T47D (cell line): Measurements from ENCODE around the gene MEG3.
"Not testable (repeated sequence)": the region's sequence is repeated elsewhere in the genome, so short reads cannot be mapped to it uniquely, and the experiment has no call there.

ENCODE experiments used
- DNase-seq, 2 experiments: peaks; one replicate each; pipeline versions ENCODE4 v3.0.0 to v3.0.0-alpha.2; 2011 to 2012; ENCODE audit warnings: low read depth in 1 of 2, low spot score in 1 of 2
- JUND ChIP-seq: IDR thresholded peaks from 2 replicates; pipeline ENCODE4 v1.6.1; 2012; ENCODE audit warnings: low read depth
- in situ Hi-C: cut with HindIII; loops from 2 replicates; pipeline ENCODE4 v1.10.0; 2016; ENCODE audit warnings: low sequenced_read_pairs, low pct_unique_long_range_greater_than_20kb

MEG3 gene

DNA sequence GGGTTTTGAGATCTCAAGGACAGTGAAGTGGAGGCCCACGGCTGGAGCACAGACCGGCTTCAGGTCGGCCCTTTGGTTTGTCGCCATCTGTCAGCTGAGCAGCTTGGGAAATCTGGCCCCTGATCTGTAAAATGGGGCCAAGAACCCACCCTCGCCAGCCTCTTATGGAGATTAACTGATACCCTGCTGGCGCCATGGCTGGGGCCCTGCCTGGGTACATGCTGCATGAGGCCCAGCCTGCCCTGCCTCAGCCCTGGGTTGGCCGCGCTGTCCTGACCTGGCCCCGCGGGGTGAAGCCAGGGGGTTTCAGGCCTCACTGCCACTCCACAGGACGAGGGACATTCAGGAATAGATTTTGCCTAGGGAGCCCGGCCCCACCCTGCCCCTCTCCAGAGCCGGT lies 33.9 kb upstream of the MEG3 start:
- in situ Hi-C loops = no loop called here
- no peak for TF ChIP-seq JUND
- DNase-seq = no peak

DNA sequence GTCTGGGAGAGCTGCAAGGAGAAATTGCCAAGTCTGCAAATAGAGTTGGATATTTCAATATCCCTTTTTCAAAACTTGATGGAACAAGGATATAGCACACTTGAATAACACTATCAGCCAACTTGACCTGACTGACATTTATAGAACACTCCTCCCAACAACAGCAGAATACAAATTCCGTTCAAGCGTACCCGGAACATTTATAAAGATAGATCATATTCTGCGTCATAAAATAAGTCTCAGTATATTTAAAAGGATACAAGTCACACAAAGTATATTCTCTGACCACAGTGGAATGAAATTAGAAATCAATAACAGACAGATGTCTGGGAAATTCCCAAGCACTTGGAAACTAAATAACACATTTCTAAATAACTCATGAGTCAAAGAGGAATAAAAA lies 29.0 kb upstream of the MEG3 start:
- TF ChIP-seq JUND = no peak

DNA sequence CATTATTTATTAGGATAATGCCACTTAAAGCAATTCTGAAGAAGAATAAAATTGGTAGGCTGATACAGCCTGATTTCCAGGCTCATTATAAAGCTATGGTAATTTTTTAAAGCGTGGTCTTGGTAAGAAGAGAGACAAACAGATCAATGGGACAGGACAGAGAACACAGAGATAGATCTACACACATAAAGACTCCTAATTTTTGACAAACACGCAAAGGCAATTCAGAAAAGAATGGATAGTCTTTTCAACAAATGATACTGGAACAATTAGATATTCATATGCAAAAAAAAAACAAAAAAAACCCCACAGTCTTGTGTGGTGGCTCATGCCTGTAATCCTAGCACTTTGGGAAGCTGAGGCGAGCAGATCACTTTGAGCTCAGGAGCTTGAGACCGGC lies 25.9 kb upstream of the MEG3 start:
- DNase-seq = no peak
- no peak for TF ChIP-seq JUND
- in situ Hi-C loops = no loop called here

More for the DNA sequence above, 29.0 kb upstream of the MEG3 start:
- in situ Hi-C loops = no loop called here
- no peak for DNase-seq

DNA sequence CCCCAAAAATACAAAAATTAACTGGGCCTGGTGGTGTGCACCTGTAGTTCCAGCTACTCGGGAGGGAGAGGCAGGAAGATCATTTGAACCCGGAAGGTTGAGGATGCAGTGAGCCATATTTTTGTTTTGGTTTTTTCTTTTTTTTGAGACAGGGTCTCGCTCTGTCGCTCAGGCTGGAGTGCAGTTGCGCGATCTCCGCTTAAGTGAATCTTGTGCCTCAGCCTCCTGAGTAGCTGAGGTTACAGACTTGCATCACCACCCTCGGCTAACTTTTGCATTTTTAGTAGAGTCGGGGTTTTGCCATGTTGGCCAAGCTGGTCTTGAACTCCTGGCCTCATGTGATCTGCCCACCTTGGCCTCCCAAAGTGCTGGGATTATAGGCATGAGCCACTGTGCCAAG lies 24.5 kb upstream of the MEG3 start:
- in situ Hi-C loops, DNase-seq: not testable (repeated sequence)

DNA sequence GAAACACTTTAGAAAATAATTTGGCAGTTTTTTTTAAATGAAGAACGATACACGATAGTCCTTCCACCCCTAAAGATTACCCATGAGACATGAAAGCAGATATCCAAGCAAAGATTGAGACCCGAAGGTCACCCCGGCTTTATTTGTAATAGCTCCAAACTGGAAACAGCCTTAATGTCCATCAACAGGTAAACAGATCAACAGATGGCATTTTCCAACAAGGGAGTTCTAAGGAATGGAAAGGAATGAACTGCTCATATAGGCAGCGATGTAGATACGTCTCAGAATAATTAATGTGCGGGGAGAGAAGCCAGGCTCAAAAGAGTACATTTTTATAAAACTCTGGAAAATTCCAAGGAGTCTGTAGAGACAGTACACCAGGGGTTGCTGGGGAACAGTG lies 23.7 kb upstream of the MEG3 start:
- in situ Hi-C loops = no loop called here
- TF ChIP-seq JUND = no peak
- no peak for DNase-seq

DNA sequence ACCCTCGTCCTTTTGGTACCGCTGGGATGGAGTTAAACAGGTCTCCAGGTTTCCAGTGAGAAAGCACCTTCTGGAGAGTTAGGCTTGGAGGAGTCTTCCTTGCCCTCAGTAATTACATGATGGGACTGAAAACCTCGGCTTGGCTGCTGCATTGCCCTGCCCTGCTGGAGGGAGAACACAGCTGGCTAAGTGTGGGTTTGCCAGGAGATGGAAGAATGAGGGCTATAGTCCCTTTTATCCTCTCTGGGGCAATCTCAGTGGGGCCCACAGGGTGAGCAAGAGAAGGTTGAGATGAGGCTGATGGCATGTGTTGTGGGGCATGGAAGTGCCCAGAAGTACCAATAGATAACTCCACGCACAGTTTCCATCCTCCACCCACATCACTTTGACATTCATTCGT lies 23.2 kb upstream of the MEG3 start:
- no peak for DNase-seq
- in situ Hi-C loops = no loop called here
- no peak for TF ChIP-seq JUND

- in situ Hi-C loops = no loop called here
- DNase-seq = no peak
- TF ChIP-seq JUND = no peak
These were observed 22.7 kb upstream of the MEG3 start for GRCh38 chr14:100803226-100803625.

GRCh38 chr14:100803676-100804075 lies 22.2 kb upstream of the MEG3 start:
- in situ Hi-C loops = no loop called here
- no peak for TF ChIP-seq JUND
- DNase-seq = no peak

- in situ Hi-C loops = no loop called here
- DNase-seq = no peak
- no peak for TF ChIP-seq JUND
These were observed 21.8 kb upstream of the MEG3 start for GRCh38 chr14:100804138-100804537.

DNA sequence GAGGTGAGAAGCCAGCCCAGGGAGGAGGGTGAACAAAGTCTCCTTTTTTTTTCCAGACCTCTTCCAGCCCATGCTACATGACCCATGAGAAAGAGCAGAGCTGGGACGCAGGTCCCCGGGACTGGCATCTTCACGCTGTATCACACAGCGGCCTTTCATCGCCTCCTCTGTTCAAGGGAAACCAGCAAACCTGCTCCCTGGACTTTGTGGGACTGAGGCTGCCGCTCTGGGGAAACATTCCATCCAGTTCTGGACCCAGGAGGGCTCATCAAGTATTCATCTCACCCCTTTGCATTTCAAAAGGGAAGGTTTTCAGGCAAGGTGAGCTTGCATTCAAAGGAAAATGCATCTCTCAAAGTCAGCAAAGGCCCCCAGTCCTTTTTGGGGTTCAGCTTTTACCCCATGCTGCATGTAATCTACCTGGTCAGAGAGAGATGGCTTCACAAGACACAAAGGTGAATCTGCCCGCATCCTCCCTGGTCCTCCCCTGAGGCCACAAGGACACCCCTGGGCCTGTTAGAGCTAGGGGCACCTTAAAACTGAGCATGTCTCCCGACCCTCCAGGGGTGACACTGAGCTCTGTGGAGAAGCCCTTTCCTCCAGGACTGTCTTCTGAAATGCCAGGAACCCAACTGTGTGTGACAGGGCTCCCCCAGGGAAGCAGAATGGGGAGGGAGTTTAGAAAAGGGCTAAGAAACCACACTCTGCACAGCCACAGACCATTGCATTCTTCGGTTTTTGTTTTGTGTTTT lies 21.2 kb upstream of the MEG3 start:
- TF ChIP-seq JUND = no peak
- in situ Hi-C loops = no loop called here
- no peak for DNase-seq

GRCh38 chr14:100806386-100806785 lies 19.5 kb upstream of the MEG3 start:
- no peak for TF ChIP-seq JUND
- in situ Hi-C loops = no loop called here
- no peak for DNase-seq

DNA sequence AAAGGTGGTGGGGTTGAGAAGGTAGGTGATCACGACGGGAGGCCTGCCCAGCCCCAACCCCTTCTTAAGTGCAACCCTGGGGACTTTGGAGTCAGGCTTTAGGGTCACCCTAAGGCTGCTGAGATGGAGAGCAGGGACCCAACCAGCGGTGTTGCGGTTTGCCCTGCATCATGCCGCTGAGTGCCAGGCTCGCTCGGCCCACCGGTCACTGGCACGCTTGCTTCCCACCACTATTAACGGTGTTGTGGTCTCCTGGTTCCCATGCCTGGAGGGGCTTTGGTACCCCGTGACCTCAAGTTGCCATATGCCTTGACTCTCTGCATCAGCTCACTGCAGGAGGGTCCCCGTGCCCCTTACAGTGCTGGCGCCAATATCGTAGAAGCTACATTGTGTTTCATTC lies 18.4 kb upstream of the MEG3 start:
- in situ Hi-C loops = no loop called here
- no peak for TF ChIP-seq JUND
- no peak for DNase-seq

DNA sequence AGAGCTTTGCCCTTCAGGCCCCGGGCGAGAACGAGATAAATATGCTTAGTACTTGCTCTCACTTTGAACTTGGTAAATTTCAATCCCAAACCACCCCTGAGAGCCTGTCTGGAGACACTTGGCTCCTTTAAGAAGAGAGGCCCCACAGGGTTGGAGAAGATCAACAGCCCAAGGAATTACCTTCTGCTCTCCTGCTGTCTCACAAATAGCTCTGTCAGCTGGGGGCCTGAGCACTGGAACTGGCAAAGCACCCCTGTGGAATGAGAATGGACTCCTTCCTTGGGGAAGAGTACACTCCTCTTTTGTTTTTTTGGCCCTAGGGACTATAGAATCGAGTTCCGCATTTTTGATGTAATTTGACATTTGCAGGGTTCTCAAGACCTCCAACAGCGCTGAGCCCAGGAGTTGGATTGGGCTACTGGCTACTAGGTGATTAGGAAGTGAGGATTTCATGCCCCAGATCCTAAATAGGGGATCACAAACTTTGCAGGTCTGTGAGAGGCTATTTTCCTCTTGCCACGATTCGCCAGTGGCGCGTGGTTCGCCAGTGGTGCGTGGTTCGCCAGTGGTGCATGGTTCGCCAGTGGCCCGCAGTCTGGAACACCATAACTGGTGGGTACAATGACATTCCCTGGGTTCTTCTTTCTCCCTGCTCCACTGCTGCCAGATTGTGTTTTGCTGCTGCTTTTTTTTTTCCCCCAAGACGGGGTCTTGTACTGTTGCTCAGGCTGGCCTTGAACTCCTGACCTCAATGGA lies 17.8 kb upstream of the MEG3 start:
- in situ Hi-C loops = no loop called here
- TF ChIP-seq JUND = no peak
- no peak for DNase-seq

DNA sequence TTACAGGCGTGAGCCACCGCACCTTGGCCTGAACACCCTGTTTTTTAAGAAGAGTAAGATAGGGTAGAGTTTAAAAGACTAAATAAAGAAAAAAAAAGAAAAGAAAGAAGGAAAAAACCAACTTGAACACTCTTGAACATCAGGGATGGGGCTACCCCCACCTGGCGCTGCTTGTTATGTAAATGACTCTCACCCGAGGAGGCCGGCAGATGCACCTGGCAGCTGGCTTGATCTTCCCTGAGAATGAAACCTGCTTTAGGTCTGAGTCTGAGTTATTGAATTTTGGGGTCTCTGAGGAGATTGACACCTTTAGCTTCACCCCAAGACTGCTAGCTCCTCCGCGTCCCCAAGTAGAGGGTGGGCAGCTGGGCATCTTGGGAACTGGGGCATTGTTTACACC lies 15.5 kb upstream of the MEG3 start:
- in situ Hi-C loops = no loop called here
- no peak for DNase-seq
- TF ChIP-seq JUND = no peak
